GM20000 (cell line): ENCODE measurements around the gene FEV.

Experiments
- DNase-seq: peaks from one replicate; pipeline ENCODE4 v3.0.0; 2012; ENCODE audit warnings: low spot score
- TF ChIP-seq, protein P1 (sequence below): IDR thresholded peaks from 2 replicates; pipeline ENCODE4 v1.5.1; 2012; ENCODE audit warnings: mild to moderate bottlenecking, control low read depth; ENCODE audit errors: extremely low read depth, missing control alignments

Gene FEV

DNA sequence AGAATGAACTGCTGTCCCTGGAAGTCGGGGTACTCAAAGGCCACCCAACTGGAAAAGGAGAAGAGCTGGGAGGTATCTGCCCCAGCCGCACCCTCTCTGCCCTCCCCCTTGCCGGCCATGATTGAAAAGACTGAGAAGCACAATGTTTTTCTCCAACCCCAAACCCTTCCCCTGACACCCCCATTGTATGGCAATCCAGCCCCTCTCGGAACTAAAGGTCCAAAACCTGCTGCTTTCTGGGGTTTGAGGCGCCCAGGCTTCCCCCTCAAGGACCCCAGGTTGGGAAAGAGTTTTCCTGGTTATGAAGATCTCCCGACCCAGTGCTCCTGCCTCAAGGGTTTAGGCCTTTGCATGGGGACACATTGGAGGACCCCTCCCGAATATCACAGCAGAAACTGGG is 7.2 kb upstream of the FEV start:
- DNase-seq = no peak
- TF ChIP-seq, protein P1, sequence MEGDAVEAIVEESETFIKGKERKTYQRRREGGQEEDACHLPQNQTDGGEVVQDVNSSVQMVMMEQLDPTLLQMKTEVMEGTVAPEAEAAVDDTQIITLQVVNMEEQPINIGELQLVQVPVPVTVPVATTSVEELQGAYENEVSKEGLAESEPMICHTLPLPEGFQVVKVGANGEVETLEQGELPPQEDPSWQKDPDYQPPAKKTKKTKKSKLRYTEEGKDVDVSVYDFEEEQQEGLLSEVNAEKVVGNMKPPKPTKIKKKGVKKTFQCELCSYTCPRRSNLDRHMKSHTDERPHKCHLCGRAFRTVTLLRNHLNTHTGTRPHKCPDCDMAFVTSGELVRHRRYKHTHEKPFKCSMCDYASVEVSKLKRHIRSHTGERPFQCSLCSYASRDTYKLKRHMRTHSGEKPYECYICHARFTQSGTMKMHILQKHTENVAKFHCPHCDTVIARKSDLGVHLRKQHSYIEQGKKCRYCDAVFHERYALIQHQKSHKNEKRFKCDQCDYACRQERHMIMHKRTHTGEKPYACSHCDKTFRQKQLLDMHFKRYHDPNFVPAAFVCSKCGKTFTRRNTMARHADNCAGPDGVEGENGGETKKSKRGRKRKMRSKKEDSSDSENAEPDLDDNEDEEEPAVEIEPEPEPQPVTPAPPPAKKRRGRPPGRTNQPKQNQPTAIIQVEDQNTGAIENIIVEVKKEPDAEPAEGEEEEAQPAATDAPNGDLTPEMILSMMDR = no peak

GRCh38 chr2:218991674-218992168 is 6.7 kb upstream of the FEV start:
- DNase-seq = peak; percentile 26
- TF ChIP-seq, protein P1 = no peak

GRCh38 chr2:218990612-218991011 is 5.6 kb upstream of the FEV start:
- TF ChIP-seq, protein P1 = no peak
- no peak for DNase-seq

GRCh38 chr2:218990052-218990451 is 5.1 kb upstream of the FEV start:
- TF ChIP-seq, protein P1 = no peak
- no peak for DNase-seq

- no peak for DNase-seq
- TF ChIP-seq, protein P1 = no peak
Observed at GRCh38 chr2:218988650-218989049, 3.7 kb upstream of the FEV start.

DNA sequence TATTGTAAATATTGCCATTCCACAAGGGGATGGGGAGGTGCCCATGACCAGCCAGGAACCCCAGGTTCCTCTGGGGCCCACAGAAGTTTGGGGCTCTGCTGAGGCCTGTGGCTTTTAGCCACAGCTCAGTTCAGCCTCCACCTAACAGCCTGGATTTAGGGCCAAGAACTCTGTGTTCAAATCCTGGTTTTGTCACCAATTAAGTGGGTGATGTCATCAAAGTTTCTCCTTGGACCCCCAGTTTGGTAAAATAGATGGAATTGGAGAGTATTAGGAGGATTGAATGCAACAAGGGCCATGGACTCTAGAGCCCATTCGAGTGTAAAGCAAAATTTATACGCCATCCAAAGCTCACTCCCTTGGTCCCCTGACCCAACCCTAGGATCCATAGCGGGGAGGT is 3.2 kb upstream of the FEV start:
- TF ChIP-seq, protein P1 = no peak
- no peak for DNase-seq

DNA sequence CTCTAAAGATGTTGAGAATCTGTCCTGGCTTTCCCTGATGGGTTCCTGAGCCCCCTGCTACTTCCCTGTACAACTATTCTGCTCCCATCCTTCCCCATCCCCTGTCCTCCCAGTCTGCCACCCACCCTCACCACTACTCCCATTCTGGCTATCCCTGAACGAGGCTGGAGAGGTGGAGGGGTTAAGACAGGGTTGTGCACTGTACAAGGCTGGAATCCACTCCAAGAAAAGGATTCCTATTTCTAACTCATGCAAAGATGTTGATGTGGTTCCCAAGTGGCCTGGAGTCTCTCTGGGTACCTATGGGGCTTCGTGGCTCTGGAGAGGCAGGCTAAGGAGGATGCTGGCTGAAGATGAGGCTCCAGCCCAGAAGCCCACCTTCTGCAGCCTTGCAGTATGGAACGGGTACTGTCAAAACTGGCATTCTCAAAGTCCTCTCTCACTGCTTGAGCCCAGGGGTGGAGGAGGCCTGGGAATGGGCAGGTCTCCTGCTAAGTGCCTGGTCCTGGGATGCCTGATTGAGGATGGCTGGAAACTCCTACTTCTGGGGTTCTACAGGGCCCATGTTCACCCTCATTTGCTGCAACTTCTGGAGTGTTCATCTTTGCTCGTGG is 1.3 kb upstream of the FEV start:
- TF ChIP-seq, protein P1 = no peak
- DNase-seq = no peak
